ENCODE results near the gene MRPL21.

MRPL21 gene

DNA sequence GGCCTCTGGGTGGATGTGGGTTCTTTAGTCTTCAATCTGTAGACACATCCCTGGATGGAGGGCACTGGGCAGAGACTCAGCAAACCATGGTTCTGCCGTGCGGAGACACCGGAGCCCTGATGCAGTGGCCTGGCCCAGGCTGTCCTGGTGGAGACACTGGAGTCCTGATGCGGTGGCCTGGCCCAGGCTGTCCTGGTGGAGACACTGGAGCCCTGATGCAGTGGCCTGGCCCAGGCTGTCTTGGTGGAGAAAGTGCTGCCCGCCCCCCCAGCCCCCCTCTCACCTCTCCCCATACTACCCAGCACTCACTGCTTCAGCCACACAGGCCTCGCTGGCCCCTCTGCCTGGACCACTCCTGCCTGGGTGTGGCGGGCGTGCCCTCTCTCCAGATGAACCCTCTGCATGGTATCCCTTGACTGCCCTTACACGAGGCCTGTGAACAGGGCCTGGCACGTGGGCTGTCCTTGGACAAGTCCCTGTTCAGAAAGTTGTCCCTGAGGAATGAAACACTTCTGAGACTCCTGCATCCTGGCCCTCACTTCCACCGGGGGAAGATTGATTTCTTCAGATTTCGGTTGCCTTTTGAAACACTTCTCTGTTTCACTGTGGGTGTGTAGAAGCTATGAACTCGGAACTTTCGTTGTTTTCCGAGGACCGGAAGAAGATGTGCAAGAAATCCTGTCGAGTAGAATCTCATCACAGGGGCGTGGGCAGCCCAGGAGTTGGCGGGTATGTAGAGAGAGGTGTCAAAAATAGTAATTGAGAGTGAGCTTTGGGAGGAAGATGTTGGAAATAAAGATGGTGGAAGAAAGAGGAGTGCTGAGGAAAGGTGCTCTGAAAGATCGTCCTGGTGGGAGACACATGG lies 26.3 kb upstream of the MRPL21 start:
- no peak overlapping the region for H3K27ac ChIP-seq
- no peaks in the 10 kb centered on the region for H3K27me3 ChIP-seq (ENCODE audit: insufficient read depth, low read depth, severe bottlenecking)
- peaks cover 8% of the 10 kb centered on the region for H3K9me3 ChIP-seq (ENCODE audit: severe bottlenecking)
- peaks cover 49% of the 10 kb centered on the region for H3K36me3 ChIP-seq
- TF ChIP-seq, protein P1, sequence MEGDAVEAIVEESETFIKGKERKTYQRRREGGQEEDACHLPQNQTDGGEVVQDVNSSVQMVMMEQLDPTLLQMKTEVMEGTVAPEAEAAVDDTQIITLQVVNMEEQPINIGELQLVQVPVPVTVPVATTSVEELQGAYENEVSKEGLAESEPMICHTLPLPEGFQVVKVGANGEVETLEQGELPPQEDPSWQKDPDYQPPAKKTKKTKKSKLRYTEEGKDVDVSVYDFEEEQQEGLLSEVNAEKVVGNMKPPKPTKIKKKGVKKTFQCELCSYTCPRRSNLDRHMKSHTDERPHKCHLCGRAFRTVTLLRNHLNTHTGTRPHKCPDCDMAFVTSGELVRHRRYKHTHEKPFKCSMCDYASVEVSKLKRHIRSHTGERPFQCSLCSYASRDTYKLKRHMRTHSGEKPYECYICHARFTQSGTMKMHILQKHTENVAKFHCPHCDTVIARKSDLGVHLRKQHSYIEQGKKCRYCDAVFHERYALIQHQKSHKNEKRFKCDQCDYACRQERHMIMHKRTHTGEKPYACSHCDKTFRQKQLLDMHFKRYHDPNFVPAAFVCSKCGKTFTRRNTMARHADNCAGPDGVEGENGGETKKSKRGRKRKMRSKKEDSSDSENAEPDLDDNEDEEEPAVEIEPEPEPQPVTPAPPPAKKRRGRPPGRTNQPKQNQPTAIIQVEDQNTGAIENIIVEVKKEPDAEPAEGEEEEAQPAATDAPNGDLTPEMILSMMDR (IDR thresholded peaks at IDR 0.05; ENCODE audit: low read depth, low read length) = no peak
- DNase-seq = no peak
- no peak overlapping the region for H3K4me3 ChIP-seq (ENCODE audit: low read depth, low read length)

DNA sequence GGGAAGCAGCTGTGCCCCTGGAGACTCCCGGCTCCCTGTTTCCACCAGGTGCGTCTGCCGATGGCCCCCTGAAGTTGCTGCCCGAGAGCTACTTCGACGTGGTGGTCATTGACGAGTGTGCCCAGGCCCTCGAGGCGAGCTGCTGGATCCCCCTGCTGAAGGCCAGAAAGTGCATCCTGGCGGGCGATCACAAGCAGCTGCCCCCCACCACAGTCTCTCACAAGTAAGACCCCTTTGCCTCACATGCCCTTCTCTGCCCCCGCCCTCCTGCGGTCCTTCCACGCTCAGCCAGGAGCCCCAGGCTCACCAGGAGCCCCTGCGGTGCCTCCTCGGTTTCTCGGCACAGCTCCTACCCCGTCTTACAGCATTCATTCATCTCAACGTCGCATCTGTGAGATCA lies 25.5 kb upstream of the MRPL21 start:
- H3K4me3 ChIP-seq (ENCODE audit: low read depth, low read length) = no peak overlapping the region
- H3K9me3 ChIP-seq (ENCODE audit: severe bottlenecking) = peaks cover 8% of the 10 kb centered on the region
- TF ChIP-seq, protein P1 (IDR thresholded peaks at IDR 0.05; ENCODE audit: low read depth, low read length) = no peak
- H3K27me3 ChIP-seq (ENCODE audit: insufficient read depth, low read depth, severe bottlenecking) = no peaks in the 10 kb centered on the region
- H3K36me3 ChIP-seq = peaks cover 53% of the 10 kb centered on the region
- DNase-seq = no peak
- no peak overlapping the region for H3K27ac ChIP-seq

DNA sequence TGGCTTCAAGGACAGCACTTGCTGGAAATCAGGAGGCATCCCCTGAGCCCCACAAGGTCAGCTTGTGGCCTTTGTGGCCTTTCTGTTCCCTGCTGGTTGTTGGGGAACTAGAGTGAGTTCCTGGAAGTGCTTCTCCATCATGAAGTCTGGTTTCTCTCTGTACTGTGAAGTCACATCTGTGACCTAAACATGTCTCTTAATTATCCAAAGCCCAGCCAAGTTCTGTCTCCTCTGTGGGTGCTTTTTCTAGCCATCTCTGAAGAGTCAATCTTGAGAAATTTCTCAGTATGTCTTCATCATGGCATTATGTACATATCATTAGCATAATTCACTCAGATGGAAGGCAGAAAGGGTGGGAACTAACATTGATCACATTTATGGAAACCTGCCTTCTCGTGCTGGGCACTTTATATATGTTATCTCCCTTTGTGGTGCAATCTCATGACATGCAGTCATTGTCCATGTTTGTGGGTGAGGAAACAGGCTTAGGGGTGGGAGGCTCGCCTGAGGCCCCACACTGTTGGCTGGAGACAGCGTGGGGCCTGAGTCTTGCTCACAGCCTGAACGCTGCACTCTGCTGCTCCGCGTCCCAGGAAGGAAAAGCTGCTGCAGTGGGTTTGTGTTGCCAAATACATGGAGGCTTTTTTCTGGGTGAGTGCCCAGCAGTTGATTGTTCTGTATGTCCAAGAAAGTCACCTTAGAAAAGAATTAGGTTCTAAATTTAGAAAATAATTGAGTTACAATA lies 24.7 kb upstream of the MRPL21 start:
- peaks cover 8% of the 10 kb centered on the region for H3K9me3 ChIP-seq (ENCODE audit: severe bottlenecking)
- H3K4me3 ChIP-seq (ENCODE audit: low read depth, low read length) = no peak overlapping the region
- DNase-seq = no peak
- no peak overlapping the region for H3K27ac ChIP-seq
- H3K36me3 ChIP-seq = peaks cover 45% of the 10 kb centered on the region
- no peaks in the 10 kb centered on the region for H3K27me3 ChIP-seq (ENCODE audit: insufficient read depth, low read depth, severe bottlenecking)
- TF ChIP-seq, protein P1 (IDR thresholded peaks at IDR 0.05; ENCODE audit: low read depth, low read length) = no peak

DNA sequence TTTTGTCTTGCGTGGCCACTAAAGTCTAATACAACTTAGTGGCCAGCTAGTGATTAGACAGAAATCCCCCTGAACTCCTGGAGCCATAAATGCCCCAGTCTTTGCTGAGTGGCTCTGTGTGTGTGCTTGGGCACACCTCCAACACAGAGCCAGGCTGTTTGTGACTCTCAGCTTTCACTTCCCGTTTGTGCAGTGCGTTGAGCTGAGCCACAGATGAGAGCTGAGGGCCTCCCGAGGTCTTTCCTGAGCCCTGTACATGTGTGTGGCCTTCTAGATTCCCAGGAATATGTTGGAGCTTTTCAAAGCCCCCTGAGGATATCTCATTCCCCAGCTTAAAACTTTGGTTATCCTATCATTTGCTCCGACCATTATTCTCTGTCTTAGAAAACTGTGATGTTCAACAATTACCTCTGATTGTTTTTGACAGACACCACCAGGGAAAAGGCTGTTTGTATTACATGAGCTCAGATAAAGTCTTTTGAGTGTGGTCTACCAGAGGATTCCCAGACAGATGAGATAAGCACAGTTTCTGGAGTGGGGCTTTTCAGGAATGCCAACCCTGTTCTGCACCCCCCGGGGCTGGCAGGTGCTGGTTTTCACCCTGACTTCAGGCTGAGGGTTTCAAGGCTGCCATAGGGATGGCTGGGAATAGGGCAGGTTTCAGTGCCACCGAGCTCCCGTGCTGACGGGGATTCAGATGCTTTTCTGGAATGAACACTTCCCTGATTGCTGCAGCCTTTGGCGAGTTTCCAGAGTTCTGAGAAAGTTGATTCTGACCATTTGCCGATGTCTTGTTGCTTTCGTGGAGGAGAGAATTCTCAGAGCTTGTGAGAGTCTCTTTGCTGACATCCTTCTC lies 23.9 kb upstream of the MRPL21 start:
- DNase-seq = no peak
- no peaks in the 10 kb centered on the region for H3K27me3 ChIP-seq (ENCODE audit: insufficient read depth, low read depth, severe bottlenecking)
- H3K27ac ChIP-seq = no peak overlapping the region
- TF ChIP-seq, protein P1 (IDR thresholded peaks at IDR 0.05; ENCODE audit: low read depth, low read length) = no peak
- peaks cover 45% of the 10 kb centered on the region for H3K36me3 ChIP-seq
- peaks cover 8% of the 10 kb centered on the region for H3K9me3 ChIP-seq (ENCODE audit: severe bottlenecking)
- no peak overlapping the region for H3K4me3 ChIP-seq (ENCODE audit: low read depth, low read length)

DNA sequence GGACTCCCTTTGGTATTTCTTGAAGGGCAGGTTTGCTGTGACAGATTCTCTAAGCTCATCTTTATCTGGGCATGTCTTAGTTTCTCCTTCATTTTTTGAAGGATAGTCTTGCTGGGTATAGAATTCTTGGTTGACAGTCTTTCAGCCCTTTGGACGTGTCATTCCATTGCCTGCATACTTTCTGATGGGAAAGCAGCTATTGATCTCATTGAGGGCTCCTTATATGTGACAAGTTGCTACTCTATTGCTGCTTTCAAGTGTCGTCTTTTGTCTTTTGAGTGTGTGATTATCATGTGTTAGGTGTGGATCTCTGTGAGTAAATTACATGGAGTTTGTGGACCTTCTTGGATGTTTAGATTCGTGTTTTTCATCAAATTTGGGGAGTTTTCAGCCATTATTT lies 22.0 kb upstream of the MRPL21 start:
- Histone ChIP-seq H3K36me3 (peaks cover 54% of the 10 kb centered on the region), H3K27ac (no peak overlapping the region), H3K9me3 (ENCODE audit: severe bottlenecking) (peaks cover 8% of the 10 kb centered on the region), H3K4me3 (ENCODE audit: low read depth, low read length) (no peak overlapping the region), H3K27me3 (ENCODE audit: insufficient read depth, low read depth, severe bottlenecking) (no peaks in the 10 kb centered on the region)
- no peak for DNase-seq
- TF ChIP-seq, protein P1 (IDR thresholded peaks at IDR 0.05; ENCODE audit: low read depth, low read length) = no peak
